Right cardiac atrium (tissue), 5 donors: ENCODE results near the gene GP5. TPM values are rescaled to one million over a fixed set of nuclear protein-coding genes. Genes with fewer than 3 reads are reported as not detected.

ENCODE experiments used
- ATAC-seq, 2 donors: fragments of 200-7000 bp; cut with Tn5 transposase; one replicate each; pipeline versions ENCODE4 v1.8.0 to v1.9.1; 2020; ENCODE audit warnings: moderate library complexity in 2 of 2, mild to moderate bottlenecking in 1 of 2
- DNase-seq, 3 donors: peaks; one replicate each; pipeline ENCODE4 v3.0.0-alpha.2; 2020
- H3K27ac ChIP-seq: one replicate; pipeline ENCODE4 v1.5.1; 2013; ENCODE audit warnings: mild to moderate bottlenecking, low read length, control low read depth, moderate library complexity
- H3K27me3 ChIP-seq: one replicate; pipeline ENCODE4 v1.6.1; 2013; ENCODE audit not compliant: control insufficient read depth, insufficient read depth
- H3K4me1 ChIP-seq: one replicate; pipeline ENCODE4 v1.6.1; 2013; ENCODE audit warnings: low read length; ENCODE audit not compliant: control insufficient read depth, insufficient read depth
- H3K4me3 ChIP-seq: one replicate; pipeline ENCODE4 v1.5.1; 2013; ENCODE audit warnings: low read length, control low read depth
- H3K9me3 ChIP-seq: one replicate; pipeline ENCODE4 v1.6.1; 2013; ENCODE audit warnings: low read length; ENCODE audit not compliant: control insufficient read depth
- WGBS: extraction: QIAGEN DNeasy Blood & Tissue Kit; methylation state at CpG from one replicate; pipeline ENCODE4 v1.1.7; 2013; 5-methylcytosine and 5-hydroxymethylcytosine counted together
- intact Hi-C, 4 donors: fragments of 100-400 bp; cut with DNase I; formaldehyde crosslinking; loops; one replicate each; pipeline versions ENCODE4 v1.11.0 to v1.14.0; 2022 to 2023
- polyA plus RNA-seq: library from polyadenylated mRNA; stranded (reverse); fragments of 200-250 nt; gene quantifications from one replicate; pipeline ENCODE4 v1.2.3, GENCODE V29; 2013
- total RNA-seq, 4 donors: library from RNA; stranded (reverse); fragmentation: NEBNext Ultra II Directional; extraction: Animal tissue kit (Norgen Biotek cat#: 25700); gene quantifications; one replicate each; pipeline ENCODE4 v1.2.1, GENCODE V29; 2021
- donor health status: healthy with polysubstance abuse.
- donor health status: DM: no; HTN: yes; CAD: no.
- donor health status: DM: no; HTN: no; CAD: no.
- donor health status: DM: no; HTN: yes; CAD: no; lungs with severe emphysema.
- donor health status: DM: yes; HTN: yes; CAD: no.

The GP5 gene
- total and polyA plus RNA-seq, 5 donors, result 0.07 TPM; not detected in 4

- Histone ChIP-seq H3K4me1 (no peaks in the 10 kb centered on the region), H3K27me3 (no peaks in the 10 kb centered on the region), H3K9me3 (no peaks in the 10 kb centered on the region), H3K4me3 (no peak overlapping the region), H3K27ac (no peak overlapping the region)
- intact Hi-C loops, result no loop called here
- DNase-seq, result no peak
- WGBS, result 76% methylated on average over 10 of the region's 10 CpGs
- ATAC-seq, result no peak
Measured at GRCh38 chr3:194376241-194376560, 22.9 kb downstream of the GP5 start.

GRCh38 chr3:194375473-194376240 is 23.4 kb downstream of the GP5 start:
- intact Hi-C loops, result no loop called here
- WGBS, result 58% methylated on average over 15 of the region's 15 CpGs
- DNase-seq, result no peak
- H3K27me3 ChIP-seq, result no peaks in the 10 kb centered on the region
- H3K9me3 ChIP-seq, result no peaks in the 10 kb centered on the region
- no peaks in the 10 kb centered on the region for H3K4me1 ChIP-seq
- no peak for ATAC-seq
- no peak overlapping the region for H3K27ac ChIP-seq
- no peak overlapping the region for H3K4me3 ChIP-seq

- DNase-seq (no peak), ATAC-seq (no peak)
- Histone ChIP-seq H3K4me3 (no peak overlapping the region), H3K4me1 (no peaks in the 10 kb centered on the region), H3K27me3 (no peaks in the 10 kb centered on the region), H3K27ac (no peak overlapping the region), H3K9me3 (no peaks in the 10 kb centered on the region)
- 84% methylated on average over 10 of the region's 10 CpGs for WGBS
- intact Hi-C loops, result no loop called here
Measured at GRCh38 chr3:194374935-194375334, 24.1 kb downstream of the GP5 start.

GRCh38 chr3:194373899-194374298 is 25.2 kb downstream of the GP5 start:
- no peaks in the 10 kb centered on the region for H3K27me3 ChIP-seq
- intact Hi-C loops, result no loop called here
- ATAC-seq (no peak), DNase-seq (no peak)
- H3K9me3 ChIP-seq, result no peaks in the 10 kb centered on the region
- H3K4me1 ChIP-seq, result no peaks in the 10 kb centered on the region
- 78% methylated on average over 8 of the region's 8 CpGs for WGBS
- H3K4me3 ChIP-seq, result no peak overlapping the region
- H3K27ac ChIP-seq, result no peak overlapping the region

GRCh38 chr3:194373028-194373427 is 26.0 kb downstream of the GP5 start:
- intact Hi-C loops, result no loop called here
- H3K9me3 ChIP-seq, result no peaks in the 10 kb centered on the region
- ATAC-seq (no peak), DNase-seq (no peak)
- H3K27me3 ChIP-seq, result no peaks in the 10 kb centered on the region
- H3K4me3 ChIP-seq, result no peak overlapping the region
- no peak overlapping the region for H3K27ac ChIP-seq
- WGBS, result 91% methylated on average over 14 of the region's 14 CpGs
- H3K4me1 ChIP-seq, result no peaks in the 10 kb centered on the region

GRCh38 chr3:194370753-194371152 is 28.3 kb downstream of the GP5 start:
- DNase-seq (no peak), ATAC-seq (no peak)
- intact Hi-C loops, result no loop called here
- H3K27ac ChIP-seq, result no peak overlapping the region
- no peaks in the 10 kb centered on the region for H3K27me3 ChIP-seq
- H3K9me3 ChIP-seq, result no peaks in the 10 kb centered on the region
- 85% methylated on average over 10 of the region's 10 CpGs for WGBS
- no peaks in the 10 kb centered on the region for H3K4me1 ChIP-seq
- no peak overlapping the region for H3K4me3 ChIP-seq

- Histone ChIP-seq H3K9me3 (no peaks in the 10 kb centered on the region), H3K4me3 (no peak within 1 kb of the TSS), H3K4me1 (peaks cover 5% of the 10 kb centered on the region), H3K27me3 (no peaks in the 10 kb centered on the region), H3K27ac (no peak within 1 kb of the TSS)
- intact Hi-C loops, result no loop called here
- DNase-seq (no peak), ATAC-seq (peak; percentile 71 to 75)
- 15% methylated on average over 21 of the region's 21 CpGs for WGBS
Measured at GRCh38 chr3:194369522-194370279, 29.4 kb downstream of the GP5 start, which contains the start of gene LRRC15. Gene LRRC15, minus strand, starts transcription at chr3:194369743. Its CDS starts 8,700 bp downstream, at chr3:194361043.

- H3K4me3 ChIP-seq, result no peak overlapping the region
- DNase-seq (no peak), ATAC-seq (no peak)
- no peaks in the 10 kb centered on the region for H3K27me3 ChIP-seq
- peaks cover 10% of the 10 kb centered on the region for H3K4me1 ChIP-seq
- intact Hi-C loops, result no loop called here
- H3K9me3 ChIP-seq, result no peaks in the 10 kb centered on the region
- WGBS, result 68% methylated on average over 6 of the region's 6 CpGs
- H3K27ac ChIP-seq, result no peak overlapping the region
Measured at GRCh38 chr3:194368918-194369317, 30.1 kb downstream of the GP5 start.

GRCh38 chr3:194367992-194368841 is 30.8 kb downstream of the GP5 start:
- Histone ChIP-seq H3K9me3 (no peaks in the 10 kb centered on the region), H3K4me1 (peaks cover 10% of the 10 kb centered on the region), H3K4me3 (no peak overlapping the region), H3K27me3 (no peaks in the 10 kb centered on the region), H3K27ac (no peak overlapping the region)
- intact Hi-C loops, result no loop called here
- ATAC-seq, result peak in 1 of 2 donors; percentile 22
- DNase-seq, result no peak
- WGBS, result 64% methylated on average over 18 of the region's 18 CpGs

- ATAC-seq (no peak), DNase-seq (no peak)
- intact Hi-C loops, result no loop called here
- 82% methylated on average over 12 of the region's 12 CpGs for WGBS
- H3K4me1 ChIP-seq, result peaks cover 10% of the 10 kb centered on the region
- no peaks in the 10 kb centered on the region for H3K9me3 ChIP-seq
- H3K27me3 ChIP-seq, result no peaks in the 10 kb centered on the region
- no peak overlapping the region for H3K4me3 ChIP-seq
- H3K27ac ChIP-seq, result no peak overlapping the region
Measured at GRCh38 chr3:194365978-194366490, 33.0 kb downstream of the GP5 start.

- intact Hi-C loops, result no loop called here
Measured at GRCh38 chr3:194365526-194365925, 33.5 kb downstream of the GP5 start.

More at GRCh38 chr3:194365526-194365925, 33.5 kb downstream of the GP5 start:
- WGBS, result 78% methylated on average over 6 of the region's 6 CpGs
- ATAC-seq (no peak), DNase-seq (no peak)
- no peaks in the 10 kb centered on the region for H3K27me3 ChIP-seq
- no peak overlapping the region for H3K27ac ChIP-seq
- no peak overlapping the region for H3K4me3 ChIP-seq
- peaks cover 10% of the 10 kb centered on the region for H3K4me1 ChIP-seq
- H3K9me3 ChIP-seq, result no peaks in the 10 kb centered on the region
